Measurements from ENCODE around the gene WDR74.

GRCh38 chr11:62851807-62852522 lies 12.6 kb upstream of the WDR74 start:
- no peak for TF ChIP-seq ZBTB33 (CRISPR knock-in tag; IDR thresholded peaks at IDR 0.05)
- TF ChIP-seq KDM1A (IDR thresholded peaks at IDR 0.05): no peak
- TF ChIP-seq EP300 (IDR thresholded peaks at IDR 0.05; ENCODE audit: low read length): no peak
- no peak for TF ChIP-seq CBFB (CRISPR knock-in tag; IDR thresholded peaks at IDR 0.05)
- TF ChIP-seq ZNF507 (tag; conservative IDR thresholded peaks at IDR 0.05): no peak
- no peak for TF ChIP-seq POLR2A (conservative IDR thresholded peaks at IDR 0.05)
- TF ChIP-seq IRF2 (CRISPR knock-in tag; IDR thresholded peaks at IDR 0.05): no peak
- TF ChIP-seq TAF1 (IDR thresholded peaks at IDR 0.05; ENCODE audit: control insufficient read depth, extremely low read depth, insufficient read depth, low read length, severe bottlenecking): no peak
- TF ChIP-seq KLF1 (tag; IDR thresholded peaks at IDR 0.05): no peak

Data from K562 (cell line).